GM21526 (cell line): ENCODE data around the gene EHBP1.

ENCODE experiments used
- ATAC-seq: cut with Tn5 transposase; IDR thresholded peaks from one replicate; pipeline ENCODE4 v1.9.1; 2021; ENCODE audit warnings: moderate library complexity; ENCODE audit not compliant: unreplicated experiment, low FRiP score

The EHBP1 gene

DNA sequence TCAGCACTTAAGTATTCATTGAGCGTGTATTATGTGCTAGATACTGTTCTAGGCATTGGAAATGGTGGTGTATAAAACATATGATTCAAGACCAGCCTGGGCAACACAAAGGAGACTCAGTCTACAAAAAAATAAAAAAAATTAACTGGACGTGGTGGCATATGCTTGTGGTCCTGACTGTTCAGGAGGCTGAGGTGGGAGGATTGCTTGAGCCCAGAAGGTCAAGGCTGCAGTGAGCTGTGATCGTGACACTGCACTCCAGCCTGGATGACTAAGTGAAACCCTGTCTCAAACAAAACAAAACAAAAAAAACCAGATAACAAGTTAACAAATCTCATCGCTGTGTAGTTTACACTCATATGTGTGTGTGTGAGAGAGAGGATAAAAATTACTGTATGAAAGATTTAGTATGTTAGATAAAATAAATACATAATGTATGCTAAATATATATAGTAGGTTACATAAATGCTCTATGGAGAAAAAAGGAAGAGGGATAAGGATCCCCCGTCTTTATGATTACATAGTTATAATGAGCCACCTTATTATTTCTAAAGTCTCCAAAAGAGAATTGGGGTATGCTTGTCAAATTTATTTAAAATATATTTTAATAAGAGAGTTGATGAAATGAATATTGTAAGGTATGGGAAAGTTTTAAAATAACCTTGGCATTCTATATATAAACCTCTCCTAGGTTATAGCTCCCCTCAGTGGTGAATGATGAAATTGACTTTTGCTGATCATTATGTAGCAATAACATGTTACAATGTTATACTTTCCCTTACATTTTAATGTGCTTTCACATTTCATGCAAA lies 69.2 kb downstream of the EHBP1 start:
- ATAC-seq, result no peak

DNA sequence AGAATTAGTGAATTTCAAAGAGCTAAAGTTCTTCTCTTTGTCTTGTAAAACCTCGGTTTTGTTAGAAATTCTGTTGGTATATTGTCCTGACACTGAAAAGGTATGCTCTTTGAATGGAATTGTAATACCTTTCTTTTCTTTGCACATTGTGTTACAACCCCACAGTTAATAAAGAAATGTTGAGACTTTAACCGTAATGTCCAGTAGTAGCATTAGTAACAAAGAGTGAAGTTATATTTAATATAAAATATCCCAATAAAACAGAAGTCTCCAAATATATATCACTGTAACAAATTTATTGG lies 69.8 kb downstream of the EHBP1 start:
- no peak for ATAC-seq

DNA sequence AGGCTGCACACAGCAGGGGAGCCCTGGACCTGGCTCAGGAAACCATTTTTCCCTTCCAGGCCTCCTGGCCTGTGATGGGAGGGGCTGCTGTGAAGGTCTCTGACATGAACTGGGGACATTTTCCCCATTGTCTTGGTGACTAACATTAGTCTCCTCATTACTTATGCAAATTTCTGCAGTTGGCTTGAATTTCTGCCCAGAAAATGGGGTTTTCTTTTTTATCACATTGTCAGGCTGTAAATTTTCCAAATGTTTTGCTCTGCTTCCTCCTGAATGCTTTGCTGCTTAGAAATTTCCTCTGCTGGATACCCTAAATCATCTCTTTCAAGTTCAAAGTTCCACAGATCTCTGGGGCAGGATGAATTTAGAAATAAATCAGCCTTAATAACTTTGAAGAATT lies 78.2 kb downstream of the EHBP1 start:
- ATAC-seq, result no peak

DNA sequence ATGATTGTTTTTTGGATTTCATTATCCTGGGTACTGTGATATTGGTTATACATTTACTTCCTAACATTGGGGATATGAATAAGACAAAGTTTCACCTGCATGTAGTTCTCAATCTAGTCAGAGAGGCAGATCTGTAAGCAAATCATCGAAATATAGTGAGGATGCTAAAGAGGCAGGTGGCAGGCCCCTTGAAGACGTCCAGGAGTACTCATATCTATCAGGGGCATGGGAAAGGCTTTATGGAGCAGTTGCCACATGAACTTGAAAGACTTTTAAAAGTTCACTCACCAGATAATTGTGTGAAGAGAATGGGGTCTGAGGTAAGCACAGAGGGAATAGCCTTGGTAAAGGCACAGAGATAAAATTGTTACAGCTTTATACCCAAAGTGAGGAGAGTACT lies 78.8 kb downstream of the EHBP1 start:
- ATAC-seq, result no peak

DNA sequence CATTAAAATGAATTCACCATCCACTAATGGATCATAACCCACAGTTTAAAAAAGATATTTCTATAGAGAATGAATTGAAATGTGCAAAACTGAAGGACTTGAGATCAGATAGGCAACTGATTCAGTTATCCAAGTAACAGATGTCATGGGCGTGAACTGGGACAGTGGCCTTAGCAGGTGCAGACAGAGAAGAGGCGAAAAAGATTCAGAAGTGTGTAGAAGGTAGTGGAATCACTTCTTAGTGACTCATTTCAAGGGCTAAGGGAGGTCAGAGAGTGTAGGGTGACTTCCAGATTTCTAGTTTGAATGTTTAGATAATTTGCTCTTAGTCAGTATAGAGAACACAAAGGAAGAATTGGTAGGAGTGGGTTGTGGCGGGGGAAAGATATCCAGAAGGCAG lies 79.7 kb downstream of the EHBP1 start:
- ATAC-seq, result no peak

DNA sequence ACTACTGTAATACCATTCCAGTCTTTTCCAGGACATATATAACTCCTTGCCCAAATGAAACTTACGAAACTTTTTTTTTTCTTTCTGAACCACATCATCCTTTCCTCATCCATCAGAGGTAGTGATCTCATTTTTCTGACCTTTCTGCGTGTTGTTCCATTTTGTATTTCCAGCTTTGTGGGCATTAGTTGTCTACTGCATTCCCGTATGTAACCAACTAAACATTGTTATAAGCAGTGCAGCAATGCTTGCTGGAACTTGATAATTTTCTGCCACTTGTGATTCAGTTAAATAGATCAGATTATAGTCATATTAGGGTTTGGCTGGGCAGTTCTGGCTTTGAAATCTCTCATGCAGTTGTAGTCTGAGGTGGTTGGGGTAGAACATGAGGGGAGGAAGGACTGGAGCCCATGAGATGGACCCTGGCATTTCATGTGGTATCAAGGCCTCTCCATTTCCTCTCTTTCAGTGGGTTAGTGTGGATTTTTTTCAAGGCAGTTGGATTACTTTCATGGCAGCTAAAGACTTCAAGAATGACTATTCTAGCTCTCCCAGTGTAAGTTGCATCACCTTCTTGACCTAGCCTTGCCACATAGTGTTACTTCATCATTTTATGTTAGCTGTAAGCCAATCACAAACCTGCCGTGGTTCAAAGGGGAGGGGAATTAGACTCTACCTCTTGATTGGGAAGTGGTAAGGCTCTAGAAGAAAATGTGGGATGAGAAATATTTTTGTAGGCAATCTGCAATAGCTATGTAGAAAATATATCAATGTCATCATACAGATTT lies 80.5 kb downstream of the EHBP1 start:
- no peak for ATAC-seq

DNA sequence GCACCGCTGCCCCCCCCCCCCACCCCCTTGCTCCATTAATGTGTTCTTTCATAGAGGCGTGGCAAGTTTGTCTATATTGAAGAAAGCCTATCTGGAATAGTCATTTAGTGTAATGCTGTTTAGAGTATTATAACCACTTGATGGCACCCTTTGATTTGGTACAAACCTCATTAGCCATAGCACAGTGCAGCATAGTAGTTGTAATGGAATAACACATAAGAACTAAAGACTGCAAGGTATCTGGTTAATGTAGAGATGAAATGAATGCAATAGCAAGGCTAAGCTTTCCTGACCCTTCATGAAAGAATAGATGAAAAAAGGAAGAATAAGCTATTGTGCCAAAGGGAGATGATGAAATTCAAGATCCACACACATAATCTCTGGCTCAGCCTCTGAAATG lies 81.9 kb downstream of the EHBP1 start:
- ATAC-seq, result no peak

DNA sequence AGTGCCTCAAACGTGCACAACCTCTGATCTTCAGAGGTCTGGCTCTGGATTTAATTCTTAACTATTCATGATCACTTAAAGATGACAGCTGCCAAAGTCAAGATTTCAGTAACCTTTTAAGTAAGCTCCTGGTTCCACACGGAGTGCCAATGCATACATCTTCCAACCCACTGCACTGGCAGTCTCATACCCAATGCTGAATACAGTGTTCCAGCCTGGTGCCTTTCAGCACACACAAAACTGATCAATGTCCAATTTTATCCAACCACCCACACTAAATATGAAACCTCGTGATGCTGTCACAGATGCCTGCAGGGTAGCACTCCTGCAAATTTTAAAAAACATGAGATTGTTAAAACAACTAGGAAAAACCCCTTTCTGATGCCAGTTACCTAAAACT lies 84.0 kb downstream of the EHBP1 start:
- ATAC-seq, result no peak

DNA sequence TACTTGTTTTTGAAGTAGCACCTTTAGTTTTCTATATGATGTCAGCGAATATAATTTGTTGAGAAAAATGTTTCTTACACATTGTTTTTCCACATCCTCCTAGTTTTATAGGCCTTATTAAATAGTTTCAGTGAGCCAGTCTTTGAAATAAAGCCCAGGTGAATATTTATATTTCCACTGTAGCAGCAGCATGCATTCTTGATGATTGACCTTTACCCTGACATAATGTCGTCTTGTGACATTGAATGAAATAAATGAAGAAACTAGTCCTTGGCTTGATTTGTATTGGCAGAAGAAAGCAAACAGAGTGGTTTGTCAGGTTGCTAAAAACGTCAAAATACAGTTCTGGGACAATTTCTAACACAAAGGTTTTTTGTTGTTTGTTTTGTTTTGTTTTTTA lies 84.4 kb downstream of the EHBP1 start:
- ATAC-seq, result no peak

DNA sequence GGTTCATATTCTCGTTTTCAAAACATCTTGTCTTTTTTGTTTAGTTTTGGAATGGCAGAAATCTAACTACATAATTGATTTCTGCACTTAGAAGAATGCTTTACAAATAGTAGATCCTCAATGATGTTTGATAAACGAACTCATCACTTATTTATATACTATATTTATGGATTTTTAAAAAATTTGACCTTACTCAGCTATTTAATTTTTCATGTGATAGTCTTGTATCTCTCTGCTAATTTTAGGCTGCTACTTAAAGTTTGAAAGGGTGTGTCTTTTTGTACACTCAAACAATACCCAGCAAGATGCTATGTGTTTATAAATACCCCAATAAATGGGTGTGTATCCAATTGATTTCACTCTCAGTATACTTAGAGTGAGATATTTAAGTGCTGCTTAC lies 86.9 kb downstream of the EHBP1 start:
- no peak for ATAC-seq

DNA sequence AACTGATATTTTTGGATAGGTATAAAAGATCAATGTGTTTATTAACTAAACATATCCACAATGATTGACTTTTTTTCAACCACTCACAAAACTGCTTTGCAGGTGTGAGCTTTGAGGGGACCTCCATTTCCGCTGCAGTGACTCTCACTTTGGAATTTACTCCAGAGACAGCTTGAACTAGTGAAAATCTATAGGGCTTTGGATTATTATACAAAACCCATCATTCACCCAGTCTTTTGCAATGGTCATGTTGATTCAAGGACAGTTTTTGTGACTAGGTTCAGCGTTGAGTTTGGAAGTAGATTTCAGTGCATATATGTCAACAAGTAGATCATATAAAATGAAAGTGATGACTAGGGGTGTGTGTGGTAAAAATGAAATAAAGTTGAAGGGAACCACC lies 87.7 kb downstream of the EHBP1 start:
- no peak for ATAC-seq

DNA sequence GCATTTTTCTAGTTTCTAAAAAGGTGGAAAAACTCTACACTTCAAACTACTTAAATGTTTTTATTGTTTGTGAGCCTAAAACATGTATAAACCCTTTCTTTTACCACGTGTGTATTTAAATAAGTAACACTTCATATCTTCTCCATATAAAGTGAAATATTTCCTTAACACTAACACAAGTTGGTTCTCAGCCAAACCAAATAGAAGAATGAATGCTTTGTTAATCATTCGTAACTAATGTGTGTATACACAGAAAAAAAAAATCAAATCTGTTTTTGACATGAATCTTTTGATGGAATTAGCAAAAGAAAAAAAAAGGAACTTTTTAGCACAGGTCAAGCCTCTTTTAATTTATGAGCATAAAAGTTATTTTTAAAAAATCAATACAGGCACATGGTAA lies 89.3 kb downstream of the EHBP1 start:
- ATAC-seq, result no peak

DNA sequence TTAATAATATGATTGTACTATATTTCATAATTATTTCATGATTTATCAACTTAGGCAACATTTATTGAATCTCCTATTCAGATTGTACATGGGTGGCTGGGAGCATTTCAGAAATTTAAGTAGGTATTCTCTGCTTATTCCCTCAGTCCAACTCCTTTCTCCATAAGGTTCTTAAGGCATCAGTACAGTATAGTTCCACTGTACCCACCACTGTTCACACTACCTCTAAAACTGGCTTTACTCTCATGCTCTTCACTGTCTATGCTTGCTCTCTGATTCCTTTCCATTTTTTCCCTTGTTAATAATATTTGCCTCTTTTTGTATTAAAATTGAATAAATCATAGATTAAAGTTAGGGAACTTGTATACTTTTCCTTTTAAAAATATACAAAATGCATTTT lies 89.8 kb downstream of the EHBP1 start:
- no peak for ATAC-seq

DNA sequence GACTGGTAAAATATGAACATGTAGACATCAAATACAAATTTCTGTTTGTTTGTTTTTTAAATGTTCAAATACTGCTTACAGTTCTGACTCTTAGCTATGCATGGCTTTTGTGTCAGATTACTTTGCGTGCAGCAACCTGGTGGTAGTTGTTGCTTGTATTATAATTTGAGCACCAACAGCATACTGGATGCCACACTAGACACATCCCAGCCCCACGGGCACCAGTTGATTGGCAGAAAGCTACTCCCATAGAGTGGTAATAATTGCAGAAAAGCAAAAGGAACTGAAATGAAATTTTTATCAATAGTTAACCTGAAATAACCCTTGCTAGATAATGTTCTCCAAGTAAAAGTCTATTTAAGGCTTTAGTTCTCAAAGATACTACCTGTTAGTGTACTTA lies 91.6 kb downstream of the EHBP1 start:
- no peak for ATAC-seq

DNA sequence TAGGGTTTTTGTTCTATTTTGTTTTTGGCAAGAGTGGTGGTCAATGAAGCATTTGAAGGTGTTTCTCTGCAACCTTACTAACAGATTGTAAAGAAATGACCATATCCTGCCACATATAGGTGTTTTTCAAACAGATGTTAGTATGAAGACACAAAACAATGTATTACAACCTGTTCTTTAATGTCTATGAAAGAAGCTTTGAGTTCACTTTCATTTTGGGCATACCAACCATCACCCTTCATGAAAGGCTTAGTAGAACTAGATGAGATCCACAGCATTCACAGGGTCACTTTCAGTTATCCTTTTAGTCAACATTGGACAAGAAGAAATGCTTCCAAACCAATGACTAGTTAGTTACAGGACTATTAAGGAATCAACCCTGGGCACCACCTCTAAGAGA lies 95.1 kb downstream of the EHBP1 start:
- ATAC-seq, result no peak

DNA sequence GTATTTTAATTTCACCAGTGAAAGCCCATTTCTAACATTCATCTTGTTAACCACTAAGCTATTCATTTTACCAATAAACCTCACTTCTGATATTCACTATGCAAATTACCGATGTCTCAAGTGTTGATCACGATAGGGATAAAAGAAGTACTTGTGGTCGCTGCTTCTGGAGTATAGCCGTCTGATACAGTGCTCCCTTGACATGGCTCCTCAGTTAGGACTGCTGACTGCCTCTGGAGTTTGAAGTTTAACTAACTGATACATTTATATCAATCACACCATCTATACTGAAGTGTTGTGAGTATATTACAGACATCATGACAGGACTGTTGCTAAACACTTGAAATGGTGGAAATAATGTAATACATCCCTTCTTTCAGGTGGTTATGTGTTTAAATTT lies 95.6 kb downstream of the EHBP1 start:
- ATAC-seq, result no peak

DNA sequence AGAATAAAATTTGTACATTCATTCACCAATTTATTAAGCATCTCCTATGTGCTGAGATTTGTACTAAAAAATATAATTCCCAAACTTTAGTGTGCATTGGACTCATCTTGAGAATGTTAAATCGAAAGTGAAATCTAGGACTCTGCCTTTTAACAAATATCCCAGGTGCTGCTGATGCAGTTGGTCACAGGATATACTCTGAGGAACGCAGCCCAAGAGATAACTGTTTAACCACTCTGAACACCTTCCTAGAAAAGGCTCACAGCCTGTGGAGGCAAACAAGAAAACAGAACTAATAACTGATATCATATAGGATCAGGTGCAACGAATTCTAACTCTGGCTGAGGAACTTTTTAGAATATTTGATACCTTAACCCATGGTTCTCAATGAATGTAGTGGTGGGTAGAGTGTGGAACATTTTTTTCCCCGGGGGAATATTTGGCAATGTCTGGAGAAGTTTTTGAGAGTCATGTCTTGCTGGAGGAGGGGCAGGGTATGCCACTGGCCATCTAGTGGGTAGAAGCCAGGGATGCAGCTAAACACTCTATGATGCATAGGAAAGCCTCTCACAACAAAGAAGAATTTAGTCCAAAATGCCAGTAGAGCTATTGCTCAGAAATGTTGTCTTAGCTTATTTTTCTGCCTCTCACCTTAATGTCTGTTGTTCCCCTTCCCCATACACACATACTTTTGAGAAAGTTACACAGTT lies 96.5 kb downstream of the EHBP1 start:
- no peak for ATAC-seq

DNA sequence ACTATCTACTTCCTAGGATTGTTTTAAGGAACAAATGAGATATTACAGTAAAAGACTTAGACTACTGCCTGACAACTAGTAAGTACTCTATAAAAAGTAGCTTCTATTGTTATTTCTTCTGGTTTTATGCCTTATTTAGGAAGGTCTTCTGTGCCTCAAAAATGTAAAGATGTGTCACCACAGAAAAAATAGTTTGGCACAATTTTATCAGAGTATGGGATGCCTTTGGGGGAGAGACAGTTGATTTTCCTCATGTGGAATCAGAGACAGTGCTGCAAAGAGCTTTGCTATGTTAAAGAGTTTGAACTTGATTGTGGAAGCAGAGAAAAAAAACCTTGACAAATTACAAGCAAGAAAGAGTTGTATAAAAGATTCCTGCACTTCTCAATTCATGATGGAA lies 98.4 kb downstream of the EHBP1 start:
- ATAC-seq, result no peak

DNA sequence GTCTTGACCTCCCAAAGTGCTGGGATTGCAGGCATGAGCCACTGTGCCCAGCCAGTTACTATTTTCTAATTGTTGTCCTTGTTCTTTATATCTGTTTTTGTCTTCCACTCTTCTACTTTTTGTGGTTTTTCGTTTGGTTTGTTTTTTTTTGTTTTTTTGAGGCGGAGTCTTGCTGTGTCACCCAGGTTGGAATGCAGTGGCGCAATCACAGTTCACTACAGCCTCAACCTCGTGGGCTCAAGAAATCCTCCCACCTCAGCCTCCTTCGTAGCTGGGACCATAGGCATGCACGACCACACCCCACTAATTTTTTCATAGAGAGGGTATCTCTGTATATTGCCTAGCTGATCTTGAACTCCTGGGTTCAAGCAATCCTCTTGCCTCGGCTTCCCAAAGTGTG lies 100.7 kb downstream of the EHBP1 start:
- no peak for ATAC-seq

DNA sequence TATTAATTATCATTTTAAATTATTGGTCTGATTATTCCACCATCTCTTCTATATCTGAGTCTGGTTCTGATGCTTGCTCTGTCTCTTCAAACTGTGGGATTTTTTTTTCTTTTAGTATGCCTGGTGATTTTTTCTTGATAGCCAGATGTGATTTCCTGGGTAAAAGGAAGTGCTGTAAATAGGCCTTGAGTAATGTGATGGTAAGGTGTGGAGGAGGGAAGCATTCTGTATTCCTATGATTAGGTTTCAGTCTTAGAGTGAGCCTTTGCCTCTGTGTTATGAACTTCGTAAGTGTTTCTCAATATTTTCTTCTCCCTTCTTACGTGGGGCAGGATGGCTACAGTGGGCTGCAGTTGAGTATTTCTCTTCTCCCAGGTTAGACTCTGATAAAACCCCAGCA lies 103.0 kb downstream of the EHBP1 start:
- ATAC-seq, result no peak

DNA sequence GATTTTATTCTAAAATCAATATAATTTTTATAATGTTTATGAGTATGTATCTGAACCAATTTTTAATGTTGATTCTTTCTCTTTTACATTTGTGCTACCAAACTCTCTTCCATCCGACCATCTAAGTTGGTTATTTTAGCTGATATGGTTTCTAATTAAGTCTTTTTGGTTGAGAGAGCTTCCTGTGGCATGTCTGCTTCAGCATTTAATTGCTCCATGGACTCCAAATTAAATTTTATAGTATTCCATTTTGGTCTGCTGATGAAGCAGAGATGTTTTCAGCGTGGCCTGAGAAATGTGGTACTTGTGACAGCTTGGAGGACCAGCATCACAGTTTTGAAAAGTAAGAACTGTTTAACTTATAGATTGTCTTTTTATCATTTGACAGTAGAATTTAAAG lies 105.6 kb downstream of the EHBP1 start:
- ATAC-seq, result no peak

DNA sequence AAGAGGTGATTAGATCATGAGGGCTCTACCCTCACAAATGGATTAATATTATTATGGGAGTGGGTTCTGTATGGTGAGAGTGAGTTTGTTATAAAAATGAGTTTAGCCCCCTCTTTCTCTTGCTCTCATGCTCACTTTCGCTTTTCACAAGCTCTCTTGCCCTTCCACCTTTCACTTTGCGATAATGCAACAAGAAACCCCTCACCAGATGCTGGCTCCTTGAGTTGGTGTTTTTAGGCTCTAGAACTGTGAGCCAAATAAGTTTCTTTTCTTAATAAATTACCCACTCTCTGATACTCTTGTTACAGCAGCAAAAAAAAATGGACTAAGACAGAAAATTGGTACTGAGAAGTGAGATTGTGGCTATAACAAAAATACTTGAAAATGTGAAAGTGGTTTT lies 106.5 kb downstream of the EHBP1 start:
- ATAC-seq, result no peak
